H9 (cell line): Measurements from ENCODE around the gene SMLR1. TPM values are rescaled to one million over a fixed set of nuclear protein-coding genes. Genes with fewer than 3 reads are reported as not detected.

Experiments used
- DNase-seq: peaks from one replicate; pipeline ENCODE4 v3.0.0-alpha.2; 2017
- H2AFZ ChIP-seq: one replicate; pipeline ENCODE4 v1.6.1; 2013; ENCODE audit warnings: mild to moderate bottlenecking, low read length, control low read depth, moderate library complexity
- H2AK5ac ChIP-seq: 2 replicates; pipeline ENCODE4 v1.6.1; 2013; ENCODE audit warnings: low read length, control low read depth, mixed read lengths; ENCODE audit not compliant: insufficient read length
- H2BK120ac ChIP-seq: one replicate; pipeline ENCODE4 v1.6.1; 2013; ENCODE audit warnings: low read depth, mild to moderate bottlenecking, low read length, control low read depth, inconsistent platforms; ENCODE audit not compliant: poor library complexity, severe bottlenecking
- H2BK12ac ChIP-seq: 2 replicates; pipeline ENCODE4 v1.6.1; 2013; ENCODE audit warnings: low read length, control low read depth, mixed read lengths, low read depth; ENCODE audit not compliant: insufficient read length
- H2BK15ac ChIP-seq: 2 replicates; pipeline ENCODE4 v1.6.1; 2013; ENCODE audit warnings: low read depth, low read length, control low read depth
- H2BK20ac ChIP-seq: one replicate; pipeline ENCODE4 v1.6.1; 2013; ENCODE audit warnings: low read depth, mild to moderate bottlenecking, low read length, control low read depth, inconsistent platforms; ENCODE audit not compliant: poor library complexity, severe bottlenecking
- H2BK5ac ChIP-seq: 2 replicates; pipeline ENCODE4 v1.6.1; 2013; ENCODE audit warnings: low read length, control low read depth, mixed read lengths; ENCODE audit not compliant: insufficient read length
- H3K14ac ChIP-seq: 2 replicates; pipeline ENCODE4 v1.6.1; 2013; ENCODE audit warnings: low read length, control low read depth; ENCODE audit not compliant: insufficient read depth
- H3K18ac ChIP-seq: 2 replicates; pipeline ENCODE4 v1.6.1; 2013; ENCODE audit warnings: low read depth, mild to moderate bottlenecking, mixed read lengths, low read length, control low read depth; ENCODE audit not compliant: insufficient read length
- H3K23ac ChIP-seq: 2 replicates; pipeline ENCODE4 v1.6.1; 2013; ENCODE audit warnings: low read length, control low read depth, mixed read lengths, low read depth; ENCODE audit not compliant: insufficient read length
- H3K23me2 ChIP-seq: 2 replicates; pipeline ENCODE4 v1.6.1; 2013; ENCODE audit warnings: low read depth, mild to moderate bottlenecking, mixed read lengths, low read length, control low read depth; ENCODE audit not compliant: insufficient read length, poor library complexity, severe bottlenecking
- H3K27ac ChIP-seq: 2 replicates; pipeline ENCODE4 v1.5.1; 2013; ENCODE audit warnings: low read length, control low read depth, mixed read lengths, low read depth; ENCODE audit not compliant: insufficient read length
- H3K27me3 ChIP-seq: 2 replicates; pipeline ENCODE4 v1.6.1; 2013; ENCODE audit warnings: low read length, control low read depth, inconsistent platforms; ENCODE audit not compliant: insufficient read depth
- H3K4ac ChIP-seq: 2 replicates; pipeline ENCODE4 v1.6.1; 2013; ENCODE audit warnings: low read depth, mild to moderate bottlenecking, control low read depth, inconsistent platforms, low read length, moderate library complexity
- H3K4me1 ChIP-seq: 2 replicates; pipeline ENCODE4 v1.6.1; 2013; ENCODE audit warnings: low read length, control low read depth, inconsistent platforms; ENCODE audit not compliant: insufficient read depth
- H3K4me2 ChIP-seq: 2 replicates; pipeline ENCODE4 v1.6.1; 2013; ENCODE audit warnings: low read length, control low read depth, mixed read lengths; ENCODE audit not compliant: insufficient read length, insufficient read depth
- H3K56ac ChIP-seq: 2 replicates; pipeline ENCODE4 v1.6.1; 2013; ENCODE audit warnings: low read depth, mild to moderate bottlenecking, mixed read lengths, low read length, control low read depth; ENCODE audit not compliant: insufficient read length
- H3K79me1 ChIP-seq: 2 replicates; pipeline ENCODE4 v1.6.1; 2013; ENCODE audit warnings: low read depth, mild to moderate bottlenecking, moderate library complexity, low read length, control low read depth, inconsistent platforms; ENCODE audit not compliant: insufficient read depth, poor library complexity, severe bottlenecking
- H3K79me2 ChIP-seq: 2 replicates; pipeline ENCODE4 v1.6.1; 2013; ENCODE audit warnings: low read length, control low read depth, inconsistent platforms; ENCODE audit not compliant: insufficient read depth
- H3K9ac ChIP-seq: 2 replicates; pipeline ENCODE4 v1.6.1; 2013; ENCODE audit warnings: low read length, control low read depth, mixed read lengths; ENCODE audit not compliant: insufficient read length; ENCODE audit errors: extremely low read depth
- H3K9me3 ChIP-seq: one replicate; pipeline ENCODE4 v1.6.1; 2013; ENCODE audit warnings: low read depth, low read length, inconsistent platforms; ENCODE audit not compliant: control insufficient read depth
- H3T11ph ChIP-seq: one replicate; pipeline ENCODE4 v1.6.1; 2013; ENCODE audit warnings: mild to moderate bottlenecking, low read length, control low read depth, inconsistent platforms
- H4K20me1 ChIP-seq: one replicate; pipeline ENCODE4 v1.6.1; 2013; ENCODE audit not compliant: control insufficient read depth, insufficient read length, insufficient read depth
- H4K5ac ChIP-seq: 2 replicates; pipeline ENCODE4 v1.6.1; 2013; ENCODE audit warnings: low read depth, mild to moderate bottlenecking, mixed read lengths, low read length, control low read depth; ENCODE audit not compliant: insufficient read length
- H4K8ac ChIP-seq: replicated peaks from 2 replicates; pipeline ENCODE4 v1.6.1; 2013; ENCODE audit warnings: low read length, control low read depth, mixed read lengths, low read depth; ENCODE audit not compliant: insufficient read length
- H4K91ac ChIP-seq: 2 replicates; pipeline ENCODE4 v1.6.1; 2013; ENCODE audit warnings: low read depth, mild to moderate bottlenecking, moderate library complexity, mixed read lengths, low read length, control low read depth; ENCODE audit not compliant: insufficient read length
- H3K27ac Mint-ChIP-seq, 3 experiments: 2 replicates in 2 of 3; 3 replicates in 1 of 3; pipeline ENCODE4 v1.8.0; 2020 to 2021; ENCODE audit warnings: mixed read lengths in 3 of 3, mild to moderate bottlenecking in 1 of 3, moderate library complexity in 1 of 3
- H3K27me3 Mint-ChIP-seq: 2 replicates; pipeline ENCODE4 v1.8.0; 2021; ENCODE audit warnings: low read depth, mild to moderate bottlenecking, moderate library complexity, mixed read lengths
- H3K36me3 Mint-ChIP-seq, 3 experiments: 2 replicates in 2 of 3; 3 replicates in 1 of 3; pipeline ENCODE4 v1.8.0; 2020 to 2021; ENCODE audit warnings: low read depth in 3 of 3, mixed read lengths in 3 of 3; ENCODE audit not compliant: insufficient read depth in 1 of 3
- H3K4me1 Mint-ChIP-seq, 2 experiments: 2 replicates each; pipeline ENCODE4 v1.8.0; 2020; ENCODE audit warnings: mixed read lengths in 2 of 2
- H3K4me3 Mint-ChIP-seq, 2 experiments: 2 replicates in 1 of 2; 3 replicates in 1 of 2; pipeline ENCODE4 v1.8.0; 2020 to 2021; ENCODE audit warnings: mild to moderate bottlenecking in 2 of 2, mixed read lengths in 2 of 2, moderate library complexity in 1 of 2
- H3K9me3 Mint-ChIP-seq, 2 experiments: 2 replicates in 1 of 2; 3 replicates in 1 of 2; pipeline ENCODE4 v1.8.0; 2020; ENCODE audit warnings: mild to moderate bottlenecking in 2 of 2, mixed read lengths in 2 of 2, moderate library complexity in 1 of 2
- WGBS: extraction: QIAGEN DNeasy Blood & Tissue Kit; methylation state at CpG from one replicate; pipeline ENCODE4 v1.1.7; 2013; ENCODE audit warnings: missing lambda C conversion rate, low lambda C conversion rate, mixed read lengths; ENCODE audit not compliant: insufficient read length; ENCODE audit errors: extremely low coverage; 5-methylcytosine and 5-hydroxymethylcytosine counted together
- total RNA-seq: library from RNA; stranded (reverse); gene quantifications from 2 replicates; pipeline ENCODE4 v1.2.1, GENCODE V29; 2021
- TF ChIP-seq, protein P1 (sequence below): fragments of 200-600 bp; sonication (generic); conservative IDR thresholded peaks from 3 replicates; pipeline ENCODE4 v1.8.0; 2021; ENCODE audit warnings: antibody characterized with exemption, mild to moderate bottlenecking

SMLR1 gene
- total RNA-seq, 1 experiment from 2014 or later: not detected

DNA sequence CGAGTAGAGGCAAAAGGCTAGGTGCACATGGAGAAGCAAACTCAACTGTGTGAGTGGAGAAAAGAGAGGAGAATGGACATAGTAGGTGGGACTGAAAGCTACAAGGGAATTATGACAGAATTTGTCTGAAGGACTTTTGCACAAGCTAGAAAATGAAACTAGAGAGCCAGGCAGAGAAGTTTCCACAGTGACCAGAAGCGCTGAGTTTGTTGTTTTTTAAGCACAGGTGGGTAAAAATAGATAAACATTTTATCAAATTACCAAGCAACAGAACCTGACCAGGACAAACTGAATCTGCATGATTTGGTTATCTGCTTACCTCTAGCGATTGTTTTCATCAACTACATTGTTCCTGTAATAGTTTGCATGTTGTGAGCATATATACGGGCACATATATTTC lies 38.6 kb downstream of the SMLR1 start:
- no CpG with 5 or more reads among the region's 4 CpGs for WGBS

More for the DNA sequence above, 38.6 kb downstream of the SMLR1 start:
- H2BK20ac ChIP-seq: no peak overlapping the region
- no peak overlapping the region for H2BK15ac ChIP-seq
- H3K27ac Mint-ChIP-seq: no peak overlapping the region
- no peak overlapping the region for H2BK5ac ChIP-seq
- H4K20me1 ChIP-seq: no peaks in the 10 kb centered on the region
- H4K91ac ChIP-seq: no peak overlapping the region
- H3K23me2 ChIP-seq: no peaks in the 10 kb centered on the region
- no peak overlapping the region for H3K18ac ChIP-seq
- TF ChIP-seq, protein P1, sequence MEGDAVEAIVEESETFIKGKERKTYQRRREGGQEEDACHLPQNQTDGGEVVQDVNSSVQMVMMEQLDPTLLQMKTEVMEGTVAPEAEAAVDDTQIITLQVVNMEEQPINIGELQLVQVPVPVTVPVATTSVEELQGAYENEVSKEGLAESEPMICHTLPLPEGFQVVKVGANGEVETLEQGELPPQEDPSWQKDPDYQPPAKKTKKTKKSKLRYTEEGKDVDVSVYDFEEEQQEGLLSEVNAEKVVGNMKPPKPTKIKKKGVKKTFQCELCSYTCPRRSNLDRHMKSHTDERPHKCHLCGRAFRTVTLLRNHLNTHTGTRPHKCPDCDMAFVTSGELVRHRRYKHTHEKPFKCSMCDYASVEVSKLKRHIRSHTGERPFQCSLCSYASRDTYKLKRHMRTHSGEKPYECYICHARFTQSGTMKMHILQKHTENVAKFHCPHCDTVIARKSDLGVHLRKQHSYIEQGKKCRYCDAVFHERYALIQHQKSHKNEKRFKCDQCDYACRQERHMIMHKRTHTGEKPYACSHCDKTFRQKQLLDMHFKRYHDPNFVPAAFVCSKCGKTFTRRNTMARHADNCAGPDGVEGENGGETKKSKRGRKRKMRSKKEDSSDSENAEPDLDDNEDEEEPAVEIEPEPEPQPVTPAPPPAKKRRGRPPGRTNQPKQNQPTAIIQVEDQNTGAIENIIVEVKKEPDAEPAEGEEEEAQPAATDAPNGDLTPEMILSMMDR: no peak
- no peak for DNase-seq
- no peak overlapping the region for H3K4me3 Mint-ChIP-seq
- no peak overlapping the region for H3K56ac ChIP-seq
- H2BK120ac ChIP-seq: no peak overlapping the region
- H3K4ac ChIP-seq: no peak overlapping the region
- no peak overlapping the region for H4K8ac ChIP-seq
- no peak overlapping the region for H3K9ac ChIP-seq
- H3K23ac ChIP-seq: no peak overlapping the region
- H2AFZ ChIP-seq: no peak overlapping the region
- no peak overlapping the region for H3K27ac ChIP-seq
- peaks cover 14 to 20% (median 16%) of the 10 kb centered on the region in 3 experiments; a peak in 6 of 7 replicates for H3K36me3 Mint-ChIP-seq
- H3K79me2 ChIP-seq: no peaks in the 10 kb centered on the region; the same call in 1 of the 2 replicates
- H3K79me1 ChIP-seq: no peaks in the 10 kb centered on the region
- H3K9me3 Mint-ChIP-seq: no peaks in the 10 kb centered on the region
- peaks cover 16 to 22% of the 10 kb centered on the region in 2 experiments; a peak in 3 of 4 replicates for H3K4me1 Mint-ChIP-seq
- no peaks in the 10 kb centered on the region for H3K27me3 ChIP-seq
- no peak overlapping the region for H2BK12ac ChIP-seq
- H3K4me2 ChIP-seq: no peak overlapping the region
- no peak overlapping the region for H3K14ac ChIP-seq
- H2AK5ac ChIP-seq: no peak overlapping the region
- no peak overlapping the region for H3T11ph ChIP-seq
- H3K4me1 ChIP-seq: no peaks in the 10 kb centered on the region
- H4K5ac ChIP-seq: no peak overlapping the region
- no peaks in the 10 kb centered on the region for H3K9me3 ChIP-seq
- no peaks in the 10 kb centered on the region for H3K27me3 Mint-ChIP-seq
